IMR-90 (cell line): Measurements from ENCODE around the gene RIMS1. TPM values are rescaled to one million over a fixed set of nuclear protein-coding genes. Genes with fewer than 3 reads are reported as not detected.
A peak's percentile ranks its signal among the peaks of the same experiment; 100 is the strongest.

Experiments
- ATAC-seq: fragments of 200-7000 bp; cut with Tn5 transposase; 2 replicates; pipeline ENCODE4 v1.9.1; 2020; ENCODE audit warnings: low read depth, mild to moderate bottlenecking, moderate library complexity
- BruUV-seq: library from RNA; stranded (reverse); fragments of 400-500 nt; replicated peaks from 2 replicates; lab custom pipeline; 2021; lab: Mats Ljungman, UMichigan
- CTCF ChIA-PET: fragments of 300-600 bp; formaldehyde crosslinking; extraction: SDS; loops from one replicate; lab custom pipeline; 2021; ENCODE audit warnings: antibody characterized with exemption; lab: Yijun Ruan, JAX
- POLR2A ChIA-PET: fragments of 300-600 bp; sonication (Branson Sonifier 250); formaldehyde crosslinking; loops from one replicate; lab custom pipeline; 2022; ENCODE audit warnings: antibody characterized with exemption; ENCODE audit not compliant: unreplicated experiment; lab: Charles Lee
- DNase-seq: peaks from one replicate; pipeline ENCODE4 v3.0.0; 2013
- H2AFZ ChIP-seq: replicated peaks from 2 replicates; pipeline ENCODE3; 2013; ENCODE audit warnings: low read length, mild to moderate bottlenecking; ENCODE audit not compliant: poor library complexity
- H2AK5ac ChIP-seq: 2 replicates; pipeline ENCODE4 v1.6.1; 2013; ENCODE audit warnings: low read depth, low read length, inconsistent platforms
- H2AK9ac ChIP-seq: replicated peaks from 2 replicates; pipeline ENCODE3; 2013; ENCODE audit warnings: mild to moderate bottlenecking, low read depth, low read length, moderate library complexity; ENCODE audit not compliant: poor library complexity
- H2BK120ac ChIP-seq: 2 replicates; pipeline ENCODE4 v1.6.1; 2013; ENCODE audit warnings: low read depth, low read length, inconsistent platforms
- H2BK15ac ChIP-seq: 3 replicates; pipeline ENCODE4 v1.6.1; 2013; ENCODE audit warnings: low read depth, low read length, inconsistent platforms
- H2BK20ac ChIP-seq: 2 replicates; pipeline ENCODE4 v1.6.1; 2013; ENCODE audit warnings: low read depth, mild to moderate bottlenecking, inconsistent platforms, low read length, moderate library complexity
- H2BK5ac ChIP-seq: 2 replicates; pipeline ENCODE4 v1.6.1; 2013; ENCODE audit warnings: mild to moderate bottlenecking, low read depth, low read length, inconsistent platforms; ENCODE audit not compliant: poor library complexity, severe bottlenecking
- H3K14ac ChIP-seq: replicated peaks from 2 replicates; pipeline ENCODE4 v1.6.1; 2013; ENCODE audit warnings: low read depth, low read length, inconsistent platforms
- H3K18ac ChIP-seq: 2 replicates; pipeline ENCODE4 v1.6.1; 2013; ENCODE audit warnings: low read depth, low read length, control low read depth
- H3K23ac ChIP-seq: 2 replicates; pipeline ENCODE4 v1.6.1; 2013; ENCODE audit warnings: low read depth, low read length, inconsistent platforms
- H3K27ac ChIP-seq: 2 replicates; pipeline ENCODE4 v1.5.1; 2013; ENCODE audit warnings: mild to moderate bottlenecking, control low read depth, low read length; ENCODE audit not compliant: insufficient read depth
- H3K27me3 ChIP-seq: 2 replicates; pipeline ENCODE4 v1.6.1; 2013; ENCODE audit warnings: low read length; ENCODE audit not compliant: control insufficient read depth, insufficient read depth
- H3K36me3 ChIP-seq: 2 replicates; pipeline ENCODE4 v1.6.1; 2013; ENCODE audit warnings: low read length, mixed read lengths; ENCODE audit not compliant: control insufficient read depth, insufficient read depth
- H3K4ac ChIP-seq: 2 replicates; pipeline ENCODE4 v1.6.1; 2013; ENCODE audit warnings: low read depth, low read length, inconsistent platforms
- H3K4me1 ChIP-seq: 2 replicates; pipeline ENCODE4 v1.6.1; 2013; ENCODE audit warnings: low read length, mixed read lengths; ENCODE audit not compliant: control insufficient read depth, insufficient read depth
- H3K4me2 ChIP-seq: 2 replicates; pipeline ENCODE4 v1.6.1; 2013; ENCODE audit warnings: low read depth, mild to moderate bottlenecking, control low read depth, low read length, moderate library complexity
- H3K4me3 ChIP-seq: 2 replicates; pipeline ENCODE4 v1.5.1; 2013; ENCODE audit warnings: low read depth, mild to moderate bottlenecking, control low read depth, low read length, moderate library complexity; ENCODE audit not compliant: insufficient read depth
- H3K56ac ChIP-seq: 2 replicates; pipeline ENCODE4 v1.6.1; 2013; ENCODE audit warnings: low read length, inconsistent platforms; ENCODE audit not compliant: insufficient read depth; ENCODE audit errors: extremely low read depth
- H3K79me1 ChIP-seq, 2 experiments: 2 replicates each; pipeline ENCODE4 v1.6.1; 2013; ENCODE audit warnings: low read length in 2 of 2, inconsistent platforms in 1 of 2, low read depth in 1 of 2
- H3K9ac ChIP-seq: 2 replicates; pipeline ENCODE4 v1.6.1; 2013; ENCODE audit warnings: low read depth, low read length, control low read depth
- H3K9me1 ChIP-seq: 2 replicates; pipeline ENCODE4 v1.6.1; 2013; ENCODE audit warnings: low read length, inconsistent platforms; ENCODE audit not compliant: insufficient read depth
- H3K9me3 ChIP-seq: 2 replicates; pipeline ENCODE4 v1.6.1; 2013; ENCODE audit warnings: low read length; ENCODE audit not compliant: control insufficient read depth, insufficient read depth
- H4K20me1 ChIP-seq: 2 replicates; pipeline ENCODE4 v1.6.1; 2013; ENCODE audit warnings: low read length, inconsistent platforms; ENCODE audit not compliant: insufficient read depth
- H4K5ac ChIP-seq: 2 replicates; pipeline ENCODE4 v1.6.1; 2013; ENCODE audit warnings: mild to moderate bottlenecking, low read depth, low read length, control low read depth
- H4K8ac ChIP-seq, 2 experiments: 2 replicates each; pipeline ENCODE4 v1.6.1; 2013; ENCODE audit warnings: low read depth in 2 of 2, low read length in 2 of 2, control low read depth in 1 of 2, inconsistent platforms in 1 of 2
- H4K91ac ChIP-seq: 2 replicates; pipeline ENCODE4 v1.6.1; 2013; ENCODE audit warnings: low read depth, low read length, inconsistent platforms; ENCODE audit not compliant: insufficient read depth
- BHLHE40 ChIP-seq: fragments of 150-350 bp; IDR thresholded peaks from 2 replicates; pipeline ENCODE4 v1.6.1; 2016; ENCODE audit warnings: mild to moderate bottlenecking, low read depth, low read length
- CEBPB ChIP-seq: IDR thresholded peaks from 2 replicates; pipeline ENCODE4 v1.6.1; 2012; ENCODE audit warnings: low read depth, low read length, improper control_type of control experiment
- CHD1 ChIP-seq: IDR thresholded peaks from 2 replicates; pipeline ENCODE4 v1.6.1; 2012; ENCODE audit warnings: low read depth, low read length, improper control_type of control experiment
- FOS ChIP-seq: fragments of 150-350 bp; IDR thresholded peaks from 2 replicates; pipeline ENCODE4 v1.6.1; 2016; ENCODE audit warnings: low read depth, low read length
- MAFK ChIP-seq: IDR thresholded peaks from 2 replicates; pipeline ENCODE4 v1.6.1; 2012; ENCODE audit warnings: low read depth, low read length, improper control_type of control experiment
- MAZ ChIP-seq: IDR thresholded peaks from 2 replicates; pipeline ENCODE4 v1.6.1; 2012; ENCODE audit warnings: low read depth, mild to moderate bottlenecking, low read length, improper control_type of control experiment, moderate library complexity, borderline replicate concordance
- MXI1 ChIP-seq: IDR thresholded peaks from 2 replicates; pipeline ENCODE4 v1.6.1; 2012; ENCODE audit warnings: low read depth, mild to moderate bottlenecking, low read length, moderate library complexity, borderline replicate concordance
- NFE2L2 ChIP-seq: fragments of 150-350 bp; IDR thresholded peaks from 2 replicates; pipeline ENCODE4 v1.6.1; 2016; ENCODE audit warnings: low read depth, mild to moderate bottlenecking, low read length
- RAD21 ChIP-seq: IDR thresholded peaks from 2 replicates; pipeline ENCODE4 v1.6.1; 2012; ENCODE audit warnings: low read length, improper control_type of control experiment
- RCOR1 ChIP-seq: IDR thresholded peaks from 2 replicates; pipeline ENCODE4 v1.6.1; 2012; ENCODE audit warnings: mild to moderate bottlenecking, low read length, improper control_type of control experiment; ENCODE audit not compliant: insufficient replicate concordance
- RFX5 ChIP-seq: IDR thresholded peaks from 2 replicates; pipeline ENCODE4 v1.8.0; 2012; ENCODE audit warnings: low read depth, mild to moderate bottlenecking, low read length, moderate library complexity
- SMC3 ChIP-seq: fragments of 150-350 bp; IDR thresholded peaks from 2 replicates; pipeline ENCODE4 v1.6.1; 2016; ENCODE audit warnings: low read depth, mild to moderate bottlenecking, antibody characterized with exemption, low read length, moderate library complexity
- USF2 ChIP-seq: fragments of 150-350 bp; IDR thresholded peaks from 2 replicates; pipeline ENCODE4 v1.6.1; 2017; ENCODE audit warnings: mild to moderate bottlenecking, antibody characterized with exemption, low read length, low read depth
- WGBS, 2 experiments: methylation state at CpG; one replicate each; pipeline versions ENCODE4 v1.1.5 to v1.1.7; 2013; ENCODE audit warnings: missing lambda C conversion rate in 2 of 2; ENCODE audit not compliant: insufficient read length in 1 of 2; ENCODE audit errors: extremely low coverage in 2 of 2; 5-methylcytosine and 5-hydroxymethylcytosine counted together
- dilution Hi-C: fragments of 300-500 bp; cut with HindIII; formaldehyde crosslinking; loops from one replicate; pipeline ENCODE4 v1.14.3; 2018; ENCODE audit warnings: low sequenced_read_pairs; ENCODE audit not compliant: unreplicated experiment
- in situ Hi-C: fragments of 300-500 bp; cut with MboI; formaldehyde crosslinking; loops from 3 replicates; pipeline ENCODE4 v1.14.3; 2019; ENCODE audit warnings: low sequenced_read_pairs, inconsistent platforms, mixed read lengths
- intact Hi-C: fragments of 100-400 bp; cut with micrococcal nuclease; formaldehyde crosslinking; loops from 2 replicates; pipeline ENCODE4 v1.10.0; 2022
- polyA plus RNA-seq, 3 experiments: library from polyadenylated mRNA; depleted of rRNA; stranded (reverse); fragments of >200 nt; gene quantifications; 2 replicates each; pipeline ENCODE4 v1.2.3, GENCODE V29; 2012; ENCODE audit warnings: low replicate concordance in 1 of 3
- total RNA-seq: library from RNA; depleted of rRNA; stranded (reverse); fragments of >200 nt; gene quantifications from 2 replicates; pipeline ENCODE4 v1.2.3, GENCODE V29; 2012
- TF ChIP-seq, protein P1 (sequence below): fragments of 150-350 bp; IDR thresholded peaks from 2 replicates; pipeline ENCODE4 v1.6.1; 2016; ENCODE audit warnings: low read depth, mild to moderate bottlenecking, low read length, moderate library complexity, borderline replicate concordance

Gene RIMS1
- total and polyA plus RNA-seq, 2 of the 4 experiments (the other 2 are of a cell fraction), result 0.44 to 3.8 TPM

DNA sequence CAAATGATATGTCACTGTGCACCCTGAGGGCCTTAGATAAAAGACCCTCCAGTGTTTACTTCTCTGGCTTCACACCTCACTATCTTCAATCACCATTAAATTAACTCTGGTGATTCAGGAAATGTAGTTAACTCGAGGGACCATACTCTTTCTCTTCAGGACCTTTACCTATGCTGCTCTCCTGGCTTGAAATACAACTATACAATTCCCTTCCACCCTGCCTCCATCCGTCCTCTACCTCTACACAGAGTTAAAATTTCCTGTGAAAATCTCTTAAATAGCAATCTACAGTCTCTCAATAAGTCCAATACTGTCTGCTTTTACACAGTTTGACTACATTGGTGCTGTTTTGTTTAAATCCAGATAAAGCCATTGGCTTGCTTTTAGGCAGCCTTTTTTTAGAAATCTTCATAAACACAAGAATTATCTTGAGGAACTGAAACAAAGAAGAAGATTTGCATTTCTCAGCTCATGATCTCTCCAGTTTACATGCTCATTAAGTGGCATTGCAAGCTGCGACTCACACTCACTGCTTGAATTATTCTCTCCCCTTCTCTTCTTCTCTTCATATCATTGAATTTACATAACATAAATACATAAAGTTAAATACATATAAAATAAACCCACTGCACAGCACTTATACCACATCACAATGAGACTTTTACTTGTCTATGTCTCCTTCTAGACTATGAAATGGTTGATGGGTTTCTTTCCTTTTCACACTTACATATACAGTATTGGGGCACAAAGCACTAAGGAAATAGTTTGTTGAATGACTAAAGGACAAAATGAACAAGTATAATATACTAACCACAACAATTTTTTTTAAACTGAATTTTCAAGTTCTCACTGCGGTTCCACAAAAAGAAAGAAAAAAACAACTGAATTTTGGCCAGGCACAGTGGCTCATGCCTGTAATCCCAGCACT is 496.5 kb downstream of the RIMS1 start (continued):
- TF ChIP-seq RFX5, result no peak

DNA sequence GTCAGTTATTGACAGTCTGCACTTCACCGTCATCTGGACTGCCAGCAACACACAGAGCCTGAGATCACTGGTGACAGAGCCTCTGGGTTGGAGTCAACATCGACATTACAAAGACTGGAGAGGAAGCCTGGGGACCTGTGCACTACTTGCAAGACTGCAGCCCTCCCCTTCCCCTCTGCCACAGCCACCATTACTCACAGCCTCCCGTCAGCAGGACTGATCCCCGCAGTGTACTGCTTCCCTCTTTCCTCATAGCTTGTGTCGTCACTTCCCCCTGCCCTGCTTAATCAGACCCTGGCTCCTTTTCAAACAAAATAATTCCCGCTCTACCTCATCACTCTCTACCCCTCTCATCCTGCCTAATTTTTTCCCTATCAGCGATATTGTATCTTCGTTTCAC is 500.0 kb downstream of the RIMS1 start:
- Histone ChIP-seq H3K27me3 (no peaks in the 10 kb centered on the region), H2BK15ac (no peak overlapping the region), H3K4ac (no peak overlapping the region), H2BK20ac (no peak overlapping the region), H3K36me3 (no peaks in the 10 kb centered on the region), H3K27ac (no peak overlapping the region), H3K9me1 (0 out of 2 replicates have a peak, but pooled peaks cover 2% of the 10 kb centered on the region), H3K14ac (no peak overlapping the region), H3K4me3 (no peak overlapping the region), H3K23ac (no peak overlapping the region), H3K79me1 (no peaks in the 10 kb centered on the region), H4K20me1 (no peaks in the 10 kb centered on the region), H4K5ac (no peak overlapping the region), H2BK120ac (no peak overlapping the region), H2AFZ (peak overlapping the region; percentile 73), H4K91ac (no peak overlapping the region), H2AK9ac (no peak overlapping the region), H3K4me2 (no peak overlapping the region), H2AK5ac (no peak overlapping the region), H3K9me3 (no peaks in the 10 kb centered on the region), H2BK5ac (no peak overlapping the region), H3K56ac (no peak overlapping the region), H3K18ac (no peak overlapping the region), H3K9ac (no peak overlapping the region), H4K8ac (no peak overlapping the region), H3K4me1 (no peaks in the 10 kb centered on the region)
- DNase-seq (peak; percentile 15), ATAC-seq (no peak)
- in situ Hi-C loops (no loop called here), dilution Hi-C loops (no loop called here), intact Hi-C loops (no loop called here)
- 71 to 100% methylated on average over 2 to 4 of the region's 8 CpGs for WGBS, 2 experiments
- ChIA-PET POLR2A (no interaction called here), CTCF (no interaction called here)
- BruUV-seq, result no TSS peak
- TF ChIP-seq MAZ, result no peak
- TF ChIP-seq, protein P1, sequence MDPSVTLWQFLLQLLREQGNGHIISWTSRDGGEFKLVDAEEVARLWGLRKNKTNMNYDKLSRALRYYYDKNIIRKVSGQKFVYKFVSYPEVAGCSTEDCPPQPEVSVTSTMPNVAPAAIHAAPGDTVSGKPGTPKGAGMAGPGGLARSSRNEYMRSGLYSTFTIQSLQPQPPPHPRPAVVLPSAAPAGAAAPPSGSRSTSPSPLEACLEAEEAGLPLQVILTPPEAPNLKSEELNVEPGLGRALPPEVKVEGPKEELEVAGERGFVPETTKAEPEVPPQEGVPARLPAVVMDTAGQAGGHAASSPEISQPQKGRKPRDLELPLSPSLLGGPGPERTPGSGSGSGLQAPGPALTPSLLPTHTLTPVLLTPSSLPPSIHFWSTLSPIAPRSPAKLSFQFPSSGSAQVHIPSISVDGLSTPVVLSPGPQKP, result no peak
- no peak for TF ChIP-seq RCOR1
- TF ChIP-seq RFX5, result no peak
- TF ChIP-seq MAFK, result no peak
- TF ChIP-seq SMC3, result no peak
- no peak for TF ChIP-seq FOS
- TF ChIP-seq NFE2L2, result no peak
- TF ChIP-seq USF2, result no peak
- no peak for TF ChIP-seq CHD1
- no peak for TF ChIP-seq RAD21
- TF ChIP-seq CEBPB, result no peak
- no peak for TF ChIP-seq BHLHE40
- no peak for TF ChIP-seq MXI1
